ENCODE data around the gene MLLT3.

GRCh38 chr9:20532584-20532983 lies 89.7 kb downstream of the MLLT3 start:
- no peak for TF ChIP-seq CTCF (IDR thresholded peaks at IDR 0.05)
- no peak for TF ChIP-seq POLR2A (IDR thresholded peaks at IDR 0.05)
- no peak for TF ChIP-seq EP300 (IDR thresholded peaks at IDR 0.05)
